ENCODE measurements around the gene ARL13B. TPM values are rescaled to one million over a fixed set of nuclear protein-coding genes. Genes with fewer than 3 reads are reported as not detected.
A peak's percentile ranks its signal among the peaks of the same experiment; 100 is the strongest.

ARL13B gene
- 12.6 TPM for polyA plus RNA-seq (2013, experiment 1 of 2)
- polyA plus RNA-seq (2013, experiment 2 of 2): 13.3 TPM

- Histone ChIP-seq H2BK12ac (ENCODE audit: low read length) (no peak within 1 kb of the TSS), H2AK5ac (ENCODE audit: low read depth, low read length) (no peak within 1 kb of the TSS), H3K18ac (ENCODE audit: low read length) (peak within 1 kb of the TSS; percentile 93), H3K27me3 (ENCODE audit: control insufficient read depth in 3 of 3, insufficient read depth in 3 of 3, low read depth in 1 of 3, low read length in 3 of 3) (no peaks in the 10 kb centered on the region), H3K36me3 (replicated peaks in 1 of 2; ENCODE audit: control insufficient read depth in 2 of 2, insufficient read depth in 2 of 2, low read length in 2 of 2) (no peaks in the 10 kb centered on the region), H4K91ac (ENCODE audit: low read depth, low read length, poor library complexity) (no peak within 1 kb of the TSS), H3K4me3 (ENCODE audit: low read length in 2 of 2) (peak within 1 kb of the TSS; percentile 70 to 97), H3K23ac (ENCODE audit: low read depth, low read length, poor library complexity) (peak within 1 kb of the TSS; percentile 25), H2BK120ac (ENCODE audit: low read depth, low read length) (no peak within 1 kb of the TSS), H3K14ac (ENCODE audit: low read length) (no peak within 1 kb of the TSS), H3K9ac (ENCODE audit: low read depth, low read length, poor library complexity) (peak within 1 kb of the TSS; percentile 88), H2AFZ (ENCODE audit: low read length) (peak within 1 kb of the TSS; percentile 96), H3K79me1 (ENCODE audit: low read depth, low read length) (peaks cover 2% of the 10 kb centered on the region), H3K4me1 (ENCODE audit: control insufficient read depth in 2 of 2, insufficient read depth in 1 of 2, low read depth in 1 of 2, low read length in 2 of 2) (no peaks in the 10 kb centered on the region), H4K8ac (ENCODE audit: low read depth, low read length) (no peak within 1 kb of the TSS), H2BK5ac (ENCODE audit: low read length) (peak within 1 kb of the TSS; percentile 53), H3K4ac (ENCODE audit: low read length) (no peak within 1 kb of the TSS), H3K4me2 (ENCODE audit: insufficient read depth, low read length, poor library complexity, severe bottlenecking) (peak within 1 kb of the TSS; percentile 77), H2BK15ac (ENCODE audit: low read length) (peak within 1 kb of the TSS; percentile 17), H3K9me3 (replicated peaks in 1 of 2; ENCODE audit: control insufficient read depth in 2 of 2, insufficient read depth in 1 of 2, low read depth in 1 of 2, low read length in 2 of 2) (no peaks in the 10 kb centered on the region), H3K27ac (replicated peaks; ENCODE audit: low read length) (peak within 1 kb of the TSS; percentile 91)
- DNase-seq (ENCODE audit: low spot score): peak; percentile 94
- WGBS, 2 donors (ENCODE audit: extremely low coverage in 2 of 2, insufficient read length in 2 of 2, insufficient replicate concordance in 1 of 2): no CpG with 5 or more reads among the region's 66 CpGs
Measured at GRCh38 chr3:93979850-93980676, at the start of gene ARL13B. ARL13B (plus strand) TSS chr3:93980155; CDS start chr3:93980424, 269 bp downstream.

GRCh38 chr3:93931597-93932229 lies 48.2 kb upstream of the ARL13B start:
- no peaks in the 10 kb centered on the region for H3K36me3 ChIP-seq (replicated peaks in 1 of 2; ENCODE audit: control insufficient read depth in 2 of 2, insufficient read depth in 2 of 2, low read length in 2 of 2)
- no peak overlapping the region for H3K14ac ChIP-seq (ENCODE audit: low read length)
- peaks cover 4 to 6% of the 10 kb centered on the region in 2 donors for H3K9me3 ChIP-seq (replicated peaks in 1 of 2; ENCODE audit: control insufficient read depth in 2 of 2, insufficient read depth in 1 of 2, low read depth in 1 of 2, low read length in 2 of 2)
- H2BK5ac ChIP-seq (ENCODE audit: low read length): no peak overlapping the region
- H4K8ac ChIP-seq (ENCODE audit: low read depth, low read length): no peak overlapping the region
- no peak overlapping the region for H2AFZ ChIP-seq (ENCODE audit: low read length)
- H2AK5ac ChIP-seq (ENCODE audit: low read depth, low read length): no peak overlapping the region
- no peaks in the 10 kb centered on the region for H3K4me1 ChIP-seq (ENCODE audit: control insufficient read depth in 2 of 2, insufficient read depth in 1 of 2, low read depth in 1 of 2, low read length in 2 of 2)
- no peak overlapping the region for H4K91ac ChIP-seq (ENCODE audit: low read depth, low read length, poor library complexity)
- H3K79me1 ChIP-seq (ENCODE audit: low read depth, low read length): no peaks in the 10 kb centered on the region
- H2BK120ac ChIP-seq (ENCODE audit: low read depth, low read length): no peak overlapping the region
- no peak for DNase-seq (ENCODE audit: low spot score)
- no CpG with 5 or more reads among the region's 5 CpGs for WGBS, 2 donors (ENCODE audit: extremely low coverage in 2 of 2, insufficient read length in 2 of 2, insufficient replicate concordance in 1 of 2)
- H3K9ac ChIP-seq (ENCODE audit: low read depth, low read length, poor library complexity): no peak overlapping the region
- no peak overlapping the region for H3K4ac ChIP-seq (ENCODE audit: low read length)
- H3K4me2 ChIP-seq (ENCODE audit: insufficient read depth, low read length, poor library complexity, severe bottlenecking): no peak overlapping the region
- no peak overlapping the region for H3K4me3 ChIP-seq (ENCODE audit: low read length in 2 of 2)
- H3K27me3 ChIP-seq (ENCODE audit: control insufficient read depth in 3 of 3, insufficient read depth in 3 of 3, low read depth in 1 of 3, low read length in 3 of 3): no peaks in the 10 kb centered on the region
- no peak overlapping the region for H3K27ac ChIP-seq (replicated peaks; ENCODE audit: low read length)
- no peak overlapping the region for H2BK15ac ChIP-seq (ENCODE audit: low read length)
- H3K18ac ChIP-seq (ENCODE audit: low read length): no peak overlapping the region
- no peak overlapping the region for H3K23ac ChIP-seq (ENCODE audit: low read depth, low read length, poor library complexity)
- H2BK12ac ChIP-seq (ENCODE audit: low read length): no peak overlapping the region

- no peaks in the 10 kb centered on the region for H3K79me1 ChIP-seq (ENCODE audit: low read depth, low read length)
- H3K4me2 ChIP-seq (ENCODE audit: insufficient read depth, low read length, poor library complexity, severe bottlenecking): no peak overlapping the region
- H3K4me1 ChIP-seq (ENCODE audit: control insufficient read depth in 2 of 2, insufficient read depth in 1 of 2, low read depth in 1 of 2, low read length in 2 of 2): no peaks in the 10 kb centered on the region
- H2BK12ac ChIP-seq (ENCODE audit: low read length): no peak overlapping the region
- H3K27ac ChIP-seq (replicated peaks; ENCODE audit: low read length): no peak overlapping the region
- peaks cover 4 to 6% of the 10 kb centered on the region in 2 donors for H3K9me3 ChIP-seq (replicated peaks in 1 of 2; ENCODE audit: control insufficient read depth in 2 of 2, insufficient read depth in 1 of 2, low read depth in 1 of 2, low read length in 2 of 2)
- no peak overlapping the region for H2AFZ ChIP-seq (ENCODE audit: low read length)
- no peak overlapping the region for H2BK5ac ChIP-seq (ENCODE audit: low read length)
- no peak overlapping the region for H3K9ac ChIP-seq (ENCODE audit: low read depth, low read length, poor library complexity)
- no peak overlapping the region for H3K4ac ChIP-seq (ENCODE audit: low read length)
- H3K4me3 ChIP-seq (ENCODE audit: low read length in 2 of 2): no peak overlapping the region
- H3K14ac ChIP-seq (ENCODE audit: low read length): no peak overlapping the region
- no peak overlapping the region for H4K91ac ChIP-seq (ENCODE audit: low read depth, low read length, poor library complexity)
- H2BK120ac ChIP-seq (ENCODE audit: low read depth, low read length): no peak overlapping the region
- no peaks in the 10 kb centered on the region for H3K27me3 ChIP-seq (ENCODE audit: control insufficient read depth in 3 of 3, insufficient read depth in 3 of 3, low read depth in 1 of 3, low read length in 3 of 3)
- H2AK5ac ChIP-seq (ENCODE audit: low read depth, low read length): no peak overlapping the region
- DNase-seq (ENCODE audit: low spot score): no peak
- no peaks in the 10 kb centered on the region for H3K36me3 ChIP-seq (replicated peaks in 1 of 2; ENCODE audit: control insufficient read depth in 2 of 2, insufficient read depth in 2 of 2, low read length in 2 of 2)
- no peak overlapping the region for H2BK15ac ChIP-seq (ENCODE audit: low read length)
- H3K23ac ChIP-seq (ENCODE audit: low read depth, low read length, poor library complexity): no peak overlapping the region
- no peak overlapping the region for H4K8ac ChIP-seq (ENCODE audit: low read depth, low read length)
- no CpG with 5 or more reads among the region's 5 CpGs for WGBS, 2 donors (ENCODE audit: extremely low coverage in 2 of 2, insufficient read length in 2 of 2, insufficient replicate concordance in 1 of 2)
- H3K18ac ChIP-seq (ENCODE audit: low read length): no peak overlapping the region
Measured at GRCh38 chr3:93934366-93935046, 45.4 kb upstream of the ARL13B start.

- Histone ChIP-seq H2AK5ac (ENCODE audit: low read depth, low read length) (no peak overlapping the region), H2BK15ac (ENCODE audit: low read length) (no peak overlapping the region), H3K27ac (replicated peaks; ENCODE audit: low read length) (no peak overlapping the region), H3K9me3 (replicated peaks in 1 of 2; ENCODE audit: control insufficient read depth in 2 of 2, insufficient read depth in 1 of 2, low read depth in 1 of 2, low read length in 2 of 2) (peaks cover 4 to 6% of the 10 kb centered on the region in 2 donors), H3K4me2 (ENCODE audit: insufficient read depth, low read length, poor library complexity, severe bottlenecking) (no peak overlapping the region), H2BK5ac (ENCODE audit: low read length) (no peak overlapping the region), H3K27me3 (ENCODE audit: control insufficient read depth in 3 of 3, insufficient read depth in 3 of 3, low read depth in 1 of 3, low read length in 3 of 3) (no peaks in the 10 kb centered on the region), H3K4me1 (ENCODE audit: control insufficient read depth in 2 of 2, insufficient read depth in 1 of 2, low read depth in 1 of 2, low read length in 2 of 2) (no peaks in the 10 kb centered on the region), H2BK12ac (ENCODE audit: low read length) (no peak overlapping the region), H2BK120ac (ENCODE audit: low read depth, low read length) (no peak overlapping the region), H4K91ac (ENCODE audit: low read depth, low read length, poor library complexity) (no peak overlapping the region), H3K4me3 (ENCODE audit: low read length in 2 of 2) (no peak overlapping the region), H3K4ac (ENCODE audit: low read length) (no peak overlapping the region), H3K9ac (ENCODE audit: low read depth, low read length, poor library complexity) (no peak overlapping the region), H3K18ac (ENCODE audit: low read length) (no peak overlapping the region), H3K23ac (ENCODE audit: low read depth, low read length, poor library complexity) (no peak overlapping the region), H4K8ac (ENCODE audit: low read depth, low read length) (no peak overlapping the region), H3K79me1 (ENCODE audit: low read depth, low read length) (no peaks in the 10 kb centered on the region), H3K14ac (ENCODE audit: low read length) (no peak overlapping the region), H3K36me3 (replicated peaks in 1 of 2; ENCODE audit: control insufficient read depth in 2 of 2, insufficient read depth in 2 of 2, low read length in 2 of 2) (no peaks in the 10 kb centered on the region), H2AFZ (ENCODE audit: low read length) (no peak overlapping the region)
- no peak for DNase-seq (ENCODE audit: low spot score)
- WGBS, 2 donors (ENCODE audit: extremely low coverage in 2 of 2, insufficient read length in 2 of 2, insufficient replicate concordance in 1 of 2): no CpG with 5 or more reads among the region's 1 CpG
Measured at GRCh38 chr3:93936549-93936948, 43.4 kb upstream of the ARL13B start.
